Caco-2 (cell line): ENCODE results near the gene RTTN. TPM values are rescaled to one million over a fixed set of nuclear protein-coding genes. Genes with fewer than 3 reads are reported as not detected.

Source experiments
- BruUV-seq: library from RNA; stranded (reverse); fragments of 400-500 nt; replicated peaks from 2 replicates; lab custom pipeline; 2021; lab: Mats Ljungman, UMichigan
- CTCF ChIA-PET: fragments of 300-600 bp; sonication (Branson Sonifier 250); formaldehyde crosslinking; loops from one replicate; lab custom pipeline; 2022; ENCODE audit warnings: antibody characterized with exemption; lab: Charles Lee
- POLR2A ChIA-PET: fragments of 300-600 bp; sonication (Branson Sonifier 250); formaldehyde crosslinking; loops from one replicate; lab custom pipeline; 2022; ENCODE audit warnings: antibody characterized with exemption; lab: Charles Lee
- DNase-seq, 2 experiments: peaks; one replicate each; pipeline versions ENCODE4 v3.0.0 to v3.0.0-alpha.2; 2020 to 2022
- H3K27me3 ChIP-seq: replicated peaks from 2 replicates; pipeline ENCODE4 v1.6.0; 2011; ENCODE audit warnings: low read length; ENCODE audit not compliant: control insufficient read depth, insufficient read depth
- H3K36me3 ChIP-seq: 2 replicates; pipeline ENCODE4 v1.5.1; 2011; ENCODE audit warnings: low read length; ENCODE audit not compliant: control insufficient read depth, insufficient read depth
- H3K4me1 ChIP-seq: fragments of 250-450 bp; sonication (Bioruptor Pico); 2 replicates; pipeline ENCODE4 v1.5.1; 2020; ENCODE audit warnings: mild to moderate bottlenecking
- H3K4me3 ChIP-seq: 2 replicates; pipeline ENCODE4 v1.5.1; 2011; ENCODE audit warnings: low read depth, mild to moderate bottlenecking, control low read depth, low read length
- H3K9me3 ChIP-seq: fragments of 250-450 bp; sonication (Bioruptor Pico); 2 replicates; pipeline ENCODE4 v1.5.1; 2020; ENCODE audit warnings: mild to moderate bottlenecking, moderate library complexity
- H3K27ac Mint-ChIP-seq: one replicate; pipeline ENCODE4 v1.8.0; 2022; ENCODE audit warnings: mixed read lengths; ENCODE audit not compliant: unreplicated experiment
- H3K27me3 Mint-ChIP-seq: one replicate; pipeline ENCODE4 v1.8.0; 2022; ENCODE audit warnings: mixed read lengths; ENCODE audit not compliant: insufficient read depth, unreplicated experiment
- H3K36me3 Mint-ChIP-seq: one replicate; pipeline ENCODE4 v1.8.0; 2022; ENCODE audit warnings: mild to moderate bottlenecking, mixed read lengths; ENCODE audit not compliant: insufficient read depth, unreplicated experiment
- H3K4me1 Mint-ChIP-seq: one replicate; pipeline ENCODE4 v1.8.0; 2022; ENCODE audit warnings: low read depth, mixed read lengths; ENCODE audit not compliant: unreplicated experiment
- H3K4me3 Mint-ChIP-seq: one replicate; pipeline ENCODE4 v1.8.0; 2022; ENCODE audit warnings: mild to moderate bottlenecking, moderate library complexity, mixed read lengths; ENCODE audit not compliant: unreplicated experiment
- H3K9me3 Mint-ChIP-seq: one replicate; pipeline ENCODE4 v1.8.0; 2022; ENCODE audit warnings: mixed read lengths; ENCODE audit not compliant: unreplicated experiment
- CTCF ChIP-seq, 2 experiments: fragments of 200-600 bp in 1 of 2; IDR thresholded peaks; 1 replicate in 1 of 2; 2 replicates in 1 of 2; pipeline versions ENCODE4 v1.5.1 to v1.8.0; 2011 to 2022; ENCODE audit warnings: antibody characterized with exemption in 1 of 2, control low read depth in 1 of 2, inconsistent platforms in 1 of 2, low read depth in 1 of 2, low read length in 1 of 2, mild to moderate bottlenecking in 1 of 2, moderate library complexity in 1 of 2; ENCODE audit not compliant: insufficient read depth in 1 of 2, severe bottlenecking in 1 of 2, unreplicated experiment in 1 of 2
- intact Hi-C: fragments of 100-400 bp; cut with micrococcal nuclease; formaldehyde crosslinking; loops from one replicate; pipeline ENCODE4 v1.10.0; 2022; ENCODE audit not compliant: unreplicated experiment
- total RNA-seq: library from RNA; stranded (reverse); gene quantifications from 2 replicates; pipeline ENCODE4 v1.2.3, GENCODE V29; 2022

RTTN gene
- total RNA-seq, 1 experiment from 2014 or later = 14.6 TPM

- BruUV-seq = no TSS peak
- intact Hi-C loops = no loop called here
- CTCF ChIA-PET = no interaction called here
- H3K4me3 ChIP-seq = no peak overlapping the region
- Mint-ChIP-seq H3K4me1 (no peaks in the 10 kb centered on the region), H3K27me3 (no peaks in the 10 kb centered on the region), H3K36me3 (peaks cover 13% of the 10 kb centered on the region), H3K27ac (no peak overlapping the region), H3K9me3 (no peaks in the 10 kb centered on the region), H3K4me3 (no peak overlapping the region)
- no peaks in the 10 kb centered on the region for H3K9me3 ChIP-seq
- POLR2A ChIA-PET = no interaction called here
- H3K27me3 ChIP-seq = no peaks in the 10 kb centered on the region
- no peaks in the 10 kb centered on the region for H3K36me3 ChIP-seq
- TF ChIP-seq CTCF (IDR thresholded peaks at IDR 0.05; ENCODE audit: insufficient read depth in 1 of 2, low read depth in 1 of 2, low read length in 1 of 2, severe bottlenecking in 1 of 2, unreplicated experiment in 1 of 2) = no peak
- DNase-seq = no peak
- H3K4me1 ChIP-seq = no peaks in the 10 kb centered on the region
Measured at GRCh38 chr18:70165936-70166335, 39.6 kb downstream of the RTTN start.

GRCh38 chr18:70160073-70160678, 45.3 kb downstream of the RTTN start:
- no peak overlapping the region for H3K4me3 Mint-ChIP-seq
- H3K27me3 Mint-ChIP-seq = no peaks in the 10 kb centered on the region
- BruUV-seq = no TSS peak
- H3K4me3 ChIP-seq = no peak overlapping the region
- DNase-seq = no peak
- no peaks in the 10 kb centered on the region for H3K27me3 ChIP-seq
- no peak for TF ChIP-seq CTCF (IDR thresholded peaks at IDR 0.05; ENCODE audit: insufficient read depth in 1 of 2, low read depth in 1 of 2, low read length in 1 of 2, severe bottlenecking in 1 of 2, unreplicated experiment in 1 of 2)
- POLR2A ChIA-PET = no interaction called here
- H3K9me3 ChIP-seq = no peaks in the 10 kb centered on the region
- CTCF ChIA-PET = no interaction called here
- no peaks in the 10 kb centered on the region for H3K4me1 Mint-ChIP-seq
- intact Hi-C loops = no loop called here
- H3K4me1 ChIP-seq = no peaks in the 10 kb centered on the region
- no peaks in the 10 kb centered on the region for H3K9me3 Mint-ChIP-seq
- no peak overlapping the region for H3K27ac Mint-ChIP-seq
- H3K36me3 ChIP-seq = no peaks in the 10 kb centered on the region
- peaks cover 12% of the 10 kb centered on the region for H3K36me3 Mint-ChIP-seq

- intact Hi-C loops = no loop called here
- Mint-ChIP-seq H3K9me3 (no peaks in the 10 kb centered on the region), H3K27ac (no peak overlapping the region), H3K4me3 (no peak overlapping the region), H3K4me1 (no peaks in the 10 kb centered on the region), H3K36me3 (peaks cover 12% of the 10 kb centered on the region), H3K27me3 (no peaks in the 10 kb centered on the region)
- no peaks in the 10 kb centered on the region for H3K27me3 ChIP-seq
- H3K36me3 ChIP-seq = no peaks in the 10 kb centered on the region
- no peak for TF ChIP-seq CTCF (IDR thresholded peaks at IDR 0.05; ENCODE audit: insufficient read depth in 1 of 2, low read depth in 1 of 2, low read length in 1 of 2, severe bottlenecking in 1 of 2, unreplicated experiment in 1 of 2)
- no peak overlapping the region for H3K4me3 ChIP-seq
- CTCF ChIA-PET = no interaction called here
- H3K9me3 ChIP-seq = no peaks in the 10 kb centered on the region
- POLR2A ChIA-PET = no interaction called here
- DNase-seq = no peak
- no peaks in the 10 kb centered on the region for H3K4me1 ChIP-seq
- BruUV-seq = no TSS peak
Measured at GRCh38 chr18:70158992-70159717, 46.3 kb downstream of the RTTN start.
